Measurements from ENCODE around the gene FAM174C.
"Not testable (repeated sequence)": the region's sequence is repeated elsewhere in the genome, so short reads cannot be mapped to it uniquely, and the experiment has no call there.

FAM174C gene

GRCh38 chr19:1302533-1303239 lies 27.4 kb downstream of the FAM174C start:
- DNase-seq (ENCODE audit: low read depth) = no peak

- no peak for DNase-seq (ENCODE audit: low read depth)
These were observed 29.0 kb downstream of the FAM174C start for GRCh38 chr19:1304197-1304924.

GRCh38 chr19:1305354-1305753 lies 30.0 kb downstream of the FAM174C start:
- not testable (repeated sequence) for DNase-seq (ENCODE audit: low read depth)

- peak; percentile 91 for DNase-seq (ENCODE audit: low read depth)
These were observed 32.0 kb downstream of the FAM174C start for GRCh38 chr19:1307320-1307719.

GRCh38 chr19:1307755-1308303 lies 32.5 kb downstream of the FAM174C start:
- DNase-seq (ENCODE audit: low read depth) = no peak

- DNase-seq (ENCODE audit: low read depth) = no peak
These were observed 33.4 kb downstream of the FAM174C start for GRCh38 chr19:1308718-1309117.

- DNase-seq (ENCODE audit: low read depth) = no peak
These were observed 34.9 kb downstream of the FAM174C start for GRCh38 chr19:1309977-1310852.

GRCh38 chr19:1310853-1311180 lies 35.5 kb downstream of the FAM174C start:
- no peak for DNase-seq (ENCODE audit: low read depth)

GRCh38 chr19:1311543-1312091 lies 36.3 kb downstream of the FAM174C start:
- no peak for DNase-seq (ENCODE audit: low read depth)

- DNase-seq (ENCODE audit: low read depth) = no peak
These were observed 37.7 kb downstream of the FAM174C start for GRCh38 chr19:1312767-1313694.

GRCh38 chr19:1313695-1314613 lies 38.6 kb downstream of the FAM174C start:
- DNase-seq (ENCODE audit: low read depth) = no peak

GRCh38 chr19:1315470-1316166 lies 40.3 kb downstream of the FAM174C start:
- no peak for DNase-seq (ENCODE audit: low read depth)

- DNase-seq (ENCODE audit: low read depth) = no peak
These were observed 41.1 kb downstream of the FAM174C start for GRCh38 chr19:1316466-1316865.

GRCh38 chr19:1317274-1318003 lies 42.1 kb downstream of the FAM174C start:
- DNase-seq (ENCODE audit: low read depth) = no peak

- no peak for DNase-seq (ENCODE audit: low read depth)
These were observed 43.5 kb downstream of the FAM174C start for GRCh38 chr19:1318678-1319471.

- DNase-seq (ENCODE audit: low read depth) = not testable (repeated sequence)
These were observed 44.9 kb downstream of the FAM174C start for GRCh38 chr19:1320282-1320650.

- DNase-seq (ENCODE audit: low read depth) = no peak
These were observed 46.2 kb downstream of the FAM174C start for GRCh38 chr19:1321539-1321938.
